Stimulated activated CD8-positive, alpha-beta memory T cell treated with anti-CD3 and anti-CD28 coated beads, Interleukin-4, amount 100 ng/mL, for 48 hours (primary cell): ENCODE measurements around the gene IER3.
A peak's percentile ranks its signal among the peaks of the same experiment; 100 is the strongest.
"Not testable (repeated sequence)": the region's sequence is repeated elsewhere in the genome, so short reads cannot be mapped to it uniquely, and the experiment has no call there.

Experiments used
- DNase-seq: peaks from one replicate; pipeline ENCODE4 v3.0.0-alpha.2; 2020

The IER3 gene

DNA sequence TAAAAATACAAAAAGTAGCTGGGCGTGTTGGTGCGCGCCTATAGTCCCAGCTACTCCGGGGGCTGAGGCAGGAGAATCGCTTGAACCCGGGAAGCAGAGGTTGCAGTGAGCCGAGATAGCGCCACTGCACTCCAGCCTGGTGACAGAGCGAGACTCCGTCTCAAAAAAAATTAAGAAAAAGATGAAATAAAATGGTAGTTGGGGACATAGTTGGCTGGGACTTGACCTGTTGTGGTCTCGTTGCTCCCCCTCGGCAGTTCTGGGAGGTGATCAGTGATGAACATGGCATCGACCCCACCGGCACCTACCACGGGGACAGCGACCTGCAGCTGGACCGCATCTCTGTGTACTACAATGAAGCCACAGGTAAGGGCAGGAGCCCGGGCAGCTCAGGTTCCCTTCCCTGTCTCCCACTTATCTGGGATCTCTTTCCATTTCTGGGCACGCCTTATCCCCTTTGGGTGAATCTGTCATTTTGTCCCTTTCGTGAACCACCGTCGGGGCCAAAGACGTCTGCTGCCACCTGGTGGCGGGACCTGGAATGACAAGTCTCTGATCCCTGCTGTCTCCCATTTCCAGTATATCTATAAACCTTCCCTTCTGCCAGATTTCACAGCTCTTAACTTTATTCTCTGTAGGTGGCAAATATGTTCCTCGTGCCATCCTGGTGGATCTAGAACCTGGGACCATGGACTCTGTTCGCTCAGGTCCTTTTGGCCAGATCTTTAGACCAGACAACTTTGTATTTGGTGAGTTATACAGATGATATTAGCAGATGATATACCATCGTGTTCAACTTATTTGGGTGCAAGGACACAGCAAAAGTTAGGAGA lies 21.9 kb downstream of the IER3 start:
- peak; percentile 93 for DNase-seq

DNA sequence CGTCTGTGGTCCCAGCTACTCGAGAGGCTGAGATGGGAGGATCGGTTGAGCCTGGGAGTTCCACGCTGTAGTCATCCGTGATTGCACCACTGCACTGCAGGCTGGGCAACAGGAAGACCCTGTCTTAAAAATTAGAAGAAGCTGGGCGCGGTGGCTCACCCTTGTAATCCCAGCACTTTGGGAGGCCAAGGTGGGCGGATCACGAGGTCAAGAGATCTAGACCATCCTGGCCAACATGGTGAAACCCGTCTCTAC lies 22.4 kb downstream of the IER3 start:
- DNase-seq = peak; percentile 54

DNA sequence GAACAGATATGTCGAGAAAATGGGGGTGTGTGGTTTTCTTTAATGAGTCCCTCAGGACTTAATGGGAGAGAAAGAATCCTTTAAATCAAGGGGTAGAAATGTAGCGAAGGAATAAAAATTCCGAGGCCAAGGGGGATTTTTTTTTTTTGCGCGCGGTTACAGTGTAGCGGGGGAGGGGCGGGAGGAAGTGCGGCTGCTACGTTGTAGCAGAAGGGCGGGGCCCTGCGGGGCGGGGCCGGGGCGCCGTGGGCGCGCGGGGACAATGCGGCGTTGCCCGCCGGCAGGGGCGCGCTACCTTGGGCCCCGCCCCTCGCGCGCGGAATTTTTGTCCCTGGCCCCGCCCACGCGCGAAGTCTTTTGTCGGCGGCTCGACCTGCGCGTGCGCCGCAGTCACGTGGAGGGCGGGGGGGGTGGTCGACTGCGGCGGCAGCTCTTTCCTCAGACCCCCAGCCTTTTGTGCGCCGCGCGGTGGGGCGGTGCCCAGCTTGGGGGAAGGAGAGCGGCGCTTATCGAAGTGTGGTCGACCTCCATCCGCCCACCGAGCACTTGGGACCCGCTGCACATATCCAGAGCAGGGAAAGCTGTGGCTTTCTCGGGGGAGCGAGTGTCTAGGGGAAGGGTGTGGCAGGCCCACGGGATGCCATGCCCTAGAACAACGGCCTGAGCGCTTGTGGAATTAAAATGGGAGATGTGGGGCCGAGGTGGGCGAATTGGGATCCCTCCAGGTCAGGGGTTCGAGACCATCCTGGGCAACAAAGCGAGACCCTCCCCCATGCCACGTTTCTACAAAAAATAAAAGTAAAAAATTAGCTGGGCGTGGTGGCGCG lies 22.9 kb downstream of the IER3 start:
- peak; percentile 97 for DNase-seq

DNA sequence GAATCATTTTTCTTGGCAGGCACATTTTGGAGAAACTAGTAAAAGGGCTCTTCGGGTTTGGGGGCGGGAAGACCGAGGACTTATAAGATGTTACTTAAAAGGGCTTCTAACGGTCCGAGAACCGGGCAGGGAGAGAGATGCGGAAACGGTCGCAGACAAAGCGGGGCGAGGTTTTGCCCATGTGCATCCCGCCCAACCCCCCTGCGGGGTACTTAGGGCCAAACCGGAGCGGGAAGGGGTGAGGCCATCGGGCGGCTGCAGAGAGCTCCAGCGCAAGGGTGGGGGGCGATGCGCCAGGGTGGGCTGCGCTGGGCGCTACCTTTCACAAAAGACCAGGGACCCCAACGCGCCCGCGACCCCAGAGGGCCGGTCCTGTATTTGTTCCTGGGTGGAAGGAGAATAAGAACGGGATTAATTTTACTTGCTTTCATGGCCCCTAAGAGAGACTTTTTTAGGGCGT lies 23.6 kb downstream of the IER3 start:
- peak; percentile 77 for DNase-seq

DNA sequence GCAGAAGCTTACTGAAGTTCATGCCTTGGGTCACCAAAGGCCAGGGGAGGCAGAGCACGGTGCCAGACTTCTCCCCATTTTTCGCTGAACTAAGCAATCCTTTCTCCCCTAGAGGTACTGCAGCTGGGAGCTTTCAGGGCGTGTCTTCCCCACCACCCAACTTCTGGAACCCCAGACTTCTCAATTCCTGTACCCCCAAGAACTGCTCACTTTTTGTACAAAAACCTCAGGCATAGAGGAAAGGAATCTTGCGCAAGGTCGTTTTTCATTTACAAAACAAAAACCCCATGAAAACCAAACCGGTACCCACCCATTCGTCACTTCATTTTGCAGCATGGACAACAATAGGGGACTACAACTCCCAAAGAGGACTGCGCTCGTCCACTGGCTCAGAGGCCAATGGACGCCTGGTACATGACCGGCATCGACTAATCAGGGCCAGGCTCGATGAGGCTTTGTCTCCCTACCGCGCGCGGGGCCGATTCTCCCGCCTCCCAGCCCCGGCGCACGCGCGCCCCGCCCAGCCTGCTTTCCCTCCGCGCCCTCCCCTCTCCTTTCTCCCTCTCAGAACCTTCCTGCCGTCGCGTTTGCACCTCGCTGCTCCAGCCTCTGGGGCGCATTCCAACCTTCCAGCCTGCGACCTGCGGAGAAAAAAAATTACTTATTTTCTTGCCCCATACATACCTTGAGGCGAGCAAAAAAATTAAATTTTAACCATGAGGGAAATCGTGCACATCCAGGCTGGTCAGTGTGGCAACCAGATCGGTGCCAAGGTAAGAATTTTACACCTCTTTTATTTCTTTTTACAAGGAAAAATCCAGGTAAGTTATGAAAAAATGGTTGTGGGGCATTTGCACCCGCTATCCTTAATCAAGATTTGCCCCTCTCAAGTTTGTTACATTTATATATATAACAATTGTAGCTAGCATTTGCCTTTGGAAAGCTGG lies 24.3 kb downstream of the IER3 start, which contains the start of gene TUBB:
Gene TUBB, plus strand, starts transcription at position 562 of the 947 bp plus-strand sequence. Its CDS starts 155 bp downstream, at position 717.
- DNase-seq = peak; percentile 97

DNA sequence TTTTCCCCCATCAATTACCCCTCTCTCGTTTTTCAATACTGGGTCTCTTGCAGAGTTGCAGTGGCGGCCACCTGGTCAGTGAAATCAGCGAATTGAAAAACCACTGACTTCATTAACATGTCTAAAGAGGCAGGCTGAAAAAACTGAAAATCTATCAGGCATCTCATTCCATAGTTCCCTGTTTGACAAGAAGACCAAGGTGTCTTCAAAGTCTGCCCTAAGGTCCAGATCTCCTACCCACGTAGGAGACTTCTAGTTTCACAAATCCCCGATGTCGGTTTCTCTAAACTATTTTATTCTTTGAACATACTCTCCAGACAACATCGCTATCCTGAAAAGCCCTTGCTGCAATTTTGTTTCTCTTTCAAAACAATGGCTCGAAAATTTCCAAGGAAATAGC lies 25.0 kb downstream of the IER3 start:
- no peak for DNase-seq

DNA sequence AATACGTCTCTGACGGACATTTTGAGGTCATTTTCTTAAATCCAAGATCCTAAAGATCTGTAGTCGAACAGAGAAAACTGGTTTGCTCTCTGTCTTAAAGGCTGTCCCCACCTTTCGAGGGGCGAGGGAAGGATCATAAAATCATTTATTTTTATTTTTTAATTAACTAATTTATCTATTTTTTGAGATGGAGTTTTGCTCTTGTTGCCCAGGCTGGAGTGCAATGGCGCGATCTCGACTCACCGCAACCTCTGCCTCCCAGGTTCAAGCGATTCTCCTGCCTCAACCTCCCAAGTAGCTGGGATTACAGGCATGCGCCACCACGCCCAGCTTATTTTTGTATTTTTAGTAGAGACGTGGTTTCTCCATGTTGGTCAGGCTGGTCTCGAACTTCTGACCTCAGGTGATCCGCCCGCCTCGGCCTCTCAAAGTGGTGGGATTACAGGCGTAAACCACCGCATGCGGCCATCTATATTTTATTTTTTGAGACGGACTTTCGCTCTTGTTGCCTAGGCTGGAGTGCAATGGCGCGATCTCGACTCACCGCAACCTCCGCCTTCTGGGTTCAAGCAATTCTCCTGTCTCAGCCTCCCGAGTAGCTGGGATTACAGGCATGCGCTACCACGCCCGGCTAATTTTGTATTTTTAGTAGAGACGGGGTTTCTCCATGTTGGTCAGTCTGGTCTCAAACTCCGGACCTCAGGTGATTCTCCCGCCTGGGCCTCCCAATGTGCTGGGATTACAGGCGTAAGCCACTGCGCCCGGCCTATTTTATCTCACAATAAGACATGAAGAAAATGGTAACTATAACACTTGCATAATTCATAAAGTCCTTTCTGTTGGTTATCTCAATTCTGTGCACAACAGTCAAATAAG lies 26.3 kb downstream of the IER3 start:
- DNase-seq = not testable (repeated sequence)

DNA sequence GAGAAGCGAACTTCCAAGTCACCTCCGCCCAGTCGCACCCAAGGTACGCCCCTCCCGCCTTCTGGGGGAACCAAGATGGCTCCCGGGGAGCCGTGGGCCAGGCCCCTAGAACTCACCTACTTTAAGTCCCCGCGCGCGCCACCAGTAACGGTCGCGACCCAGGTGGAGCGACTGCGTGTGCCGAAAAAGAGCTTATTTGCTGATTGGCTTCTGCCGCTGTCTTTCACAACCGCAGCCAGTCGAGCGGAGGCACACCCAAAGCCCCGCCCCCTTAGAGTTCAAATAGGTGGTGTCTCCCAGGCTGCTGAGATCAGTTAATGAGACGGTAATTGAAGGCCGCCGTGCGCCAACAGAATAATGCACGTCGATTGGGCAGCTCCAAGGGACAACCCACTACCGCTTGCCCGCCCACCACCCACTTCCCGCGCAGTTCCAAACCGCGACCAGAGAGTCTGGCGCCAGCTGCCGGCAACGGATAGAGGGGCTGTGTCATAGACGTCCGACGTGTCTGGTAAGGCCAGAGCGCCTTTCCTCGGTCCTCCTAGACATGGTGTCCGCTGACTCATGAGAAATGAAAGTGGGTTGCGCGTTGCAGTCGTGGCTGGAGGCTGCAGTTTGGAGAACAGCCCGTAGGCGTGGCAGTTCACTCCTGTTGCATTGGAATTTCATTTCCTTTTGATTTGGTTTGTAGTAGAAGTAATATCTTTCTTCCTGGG lies 27.1 kb downstream of the IER3 start, which contains the start of gene MDC1:
Gene MDC1, minus strand, starts transcription at position 153 of the 716 bp plus-strand sequence. CDS start 2,106 bp downstream, outside the sequence.
- DNase-seq = peak; percentile 99

DNA sequence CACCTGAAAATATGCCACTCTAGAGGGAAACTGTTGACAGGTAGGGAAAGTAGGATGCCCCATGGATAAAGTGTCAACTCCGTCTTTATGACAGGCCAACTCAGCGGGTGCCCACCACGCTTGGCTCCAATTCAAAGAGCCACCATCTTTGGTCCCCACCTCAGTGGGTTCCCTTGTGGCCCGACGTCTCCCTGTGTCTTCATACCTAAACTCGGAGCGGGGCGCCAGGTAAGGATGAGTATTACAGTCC lies 27.5 kb downstream of the IER3 start:
- DNase-seq = no peak

DNA sequence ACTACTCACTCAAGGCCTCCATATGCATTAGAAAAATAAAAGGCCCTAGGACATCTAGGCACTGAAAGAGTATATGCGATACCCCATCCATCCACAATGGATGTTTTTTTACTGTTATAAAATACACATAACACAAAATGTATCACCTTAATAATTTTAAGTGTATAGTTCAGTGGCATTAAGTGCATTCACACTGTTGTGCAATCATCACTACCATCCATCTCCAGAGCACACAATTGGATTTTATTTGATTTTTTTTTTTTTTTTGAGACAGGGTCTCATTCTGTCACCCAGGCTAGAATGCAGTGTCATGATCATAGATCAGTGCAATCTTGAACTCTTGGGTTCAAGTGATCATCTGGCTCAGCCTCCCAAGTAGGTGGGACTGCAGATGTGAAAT lies 30.1 kb downstream of the IER3 start:
- DNase-seq = no peak

DNA sequence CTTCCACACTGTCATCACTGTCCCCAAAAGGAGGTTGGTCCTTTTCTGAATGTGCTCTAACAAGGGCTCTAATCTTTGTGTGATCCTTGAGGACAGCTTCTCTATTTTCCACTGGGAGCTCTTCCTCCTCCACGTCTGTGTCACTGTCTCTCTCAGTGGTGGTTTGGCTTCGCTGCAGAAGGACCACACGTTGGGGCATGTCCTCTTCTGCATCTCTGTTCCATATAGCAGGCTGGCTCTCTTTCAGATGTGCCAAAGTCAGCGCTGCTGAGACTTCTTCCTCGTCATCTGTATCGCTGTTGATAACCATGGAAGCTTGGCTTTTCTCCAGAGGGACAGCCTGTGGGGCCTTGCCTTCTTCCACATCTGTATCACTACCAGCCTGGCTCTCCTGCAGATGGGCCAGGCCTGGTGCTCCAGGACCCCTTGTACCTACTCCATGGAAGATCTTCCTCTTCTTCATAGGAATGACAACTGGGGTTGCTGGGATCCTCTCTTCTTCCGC lies 31.9 kb downstream of the IER3 start:
- DNase-seq = no peak

DNA sequence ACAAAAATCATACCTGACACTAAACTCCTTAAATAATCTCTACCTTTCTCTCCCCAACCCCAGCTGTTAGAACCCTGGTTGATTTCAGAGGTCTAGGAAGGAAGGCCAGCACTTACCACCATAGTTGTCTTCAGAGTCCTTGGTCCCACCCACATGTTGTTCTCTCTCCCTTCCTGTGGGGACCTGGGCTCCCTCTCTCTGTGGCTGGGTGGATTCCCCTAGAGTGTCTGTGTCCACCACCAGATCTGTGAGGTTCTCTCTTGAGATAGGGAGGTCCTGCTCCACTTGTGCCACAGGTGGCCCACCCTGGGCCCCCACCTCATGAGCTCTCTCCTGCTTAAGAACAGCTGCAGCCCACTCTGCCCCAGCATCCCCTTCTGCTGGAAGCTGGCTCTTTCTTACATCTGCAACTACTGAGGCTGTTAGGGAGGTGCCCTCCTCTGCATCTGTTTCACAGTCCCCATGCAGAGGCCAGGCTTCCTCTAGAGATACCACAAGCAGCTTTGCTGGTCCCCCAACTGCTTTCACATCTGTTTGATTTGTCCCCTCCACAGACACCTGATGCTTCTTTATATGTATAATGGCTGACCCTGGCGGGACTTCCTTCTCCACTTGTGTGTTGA lies 32.5 kb downstream of the IER3 start:
- no peak for DNase-seq

DNA sequence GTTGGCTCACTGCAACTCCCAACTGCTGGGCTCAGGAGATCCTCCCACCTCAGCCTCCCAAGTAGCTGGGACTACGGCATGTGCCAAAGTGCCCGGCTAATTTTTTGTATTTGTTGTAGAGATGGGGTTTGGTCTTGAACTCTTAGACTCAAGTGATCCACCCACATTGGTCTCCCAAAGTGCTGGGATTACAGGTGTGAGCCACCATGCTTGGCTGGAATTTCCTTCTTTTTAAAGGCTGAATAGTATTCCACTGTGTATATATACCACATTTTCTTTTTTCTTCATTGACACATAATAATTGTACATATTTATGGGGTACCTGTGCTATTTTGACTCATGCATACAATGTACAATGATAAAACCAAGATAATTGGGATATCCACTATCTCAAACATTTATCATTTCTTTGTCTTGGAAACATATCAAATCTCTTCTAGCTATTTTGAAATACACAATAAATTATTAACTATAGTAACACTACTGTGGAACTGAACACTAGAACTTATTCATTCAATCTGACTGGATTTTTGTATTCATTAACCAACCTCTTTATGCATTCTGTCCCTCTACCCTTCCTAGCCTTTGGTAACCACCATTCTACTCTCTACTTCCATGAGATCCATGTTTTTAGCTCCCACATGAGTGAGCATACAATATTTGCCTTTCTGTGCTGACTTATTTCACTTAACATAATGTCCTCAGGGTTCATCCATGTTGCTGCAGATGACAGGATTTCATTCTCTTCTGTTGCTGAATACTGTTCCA lies 35.1 kb downstream of the IER3 start:
- DNase-seq = no peak

DNA sequence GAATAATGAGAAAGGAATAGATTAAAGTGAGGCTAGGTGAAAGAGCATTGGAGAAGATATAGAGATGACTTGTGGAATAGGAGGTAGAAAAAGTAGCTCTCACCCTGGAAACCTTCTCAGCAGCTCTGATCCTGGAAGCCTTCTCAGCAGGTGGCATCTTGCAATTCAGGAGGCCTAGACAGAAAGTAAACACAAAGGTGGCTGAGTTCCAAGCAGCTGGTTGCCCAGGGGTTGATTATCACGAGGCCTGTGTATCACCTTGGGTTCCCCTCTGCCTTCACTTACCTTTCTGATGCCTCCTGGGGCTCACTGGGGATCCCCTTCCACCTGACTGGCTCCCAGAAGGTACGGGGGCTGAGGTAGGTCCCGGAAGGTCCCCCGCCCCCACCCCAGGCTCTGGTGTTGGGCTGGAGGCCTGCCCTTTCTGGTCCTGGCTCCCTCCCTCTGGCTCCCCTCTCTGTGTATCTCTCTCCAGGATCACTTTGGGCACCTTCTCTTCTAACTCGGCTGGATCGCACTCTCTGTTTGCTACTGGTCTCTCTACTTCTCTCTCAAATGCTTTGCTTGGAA lies 37.0 kb downstream of the IER3 start:
- DNase-seq = no peak

DNA sequence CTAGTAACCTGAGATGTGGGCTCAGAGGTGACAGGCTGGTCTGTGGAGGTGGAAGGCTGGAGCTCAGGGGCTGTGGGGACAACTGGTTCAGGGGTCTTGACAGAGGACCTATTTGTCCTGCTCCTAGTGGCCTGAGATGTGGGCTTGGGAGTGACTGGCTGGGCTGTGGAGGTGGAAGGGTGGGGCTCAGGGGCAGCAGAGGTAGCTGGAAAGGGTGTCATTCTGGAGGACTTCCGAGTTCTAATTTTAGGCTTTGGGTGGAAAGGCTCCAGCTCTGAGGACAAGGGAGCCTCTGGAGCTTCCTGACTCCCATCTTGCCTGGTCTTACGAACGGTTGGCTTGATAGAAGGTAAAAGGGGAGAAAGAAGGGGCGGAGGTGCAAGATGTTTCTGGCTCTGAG lies 38.7 kb downstream of the IER3 start:
- DNase-seq = no peak

DNA sequence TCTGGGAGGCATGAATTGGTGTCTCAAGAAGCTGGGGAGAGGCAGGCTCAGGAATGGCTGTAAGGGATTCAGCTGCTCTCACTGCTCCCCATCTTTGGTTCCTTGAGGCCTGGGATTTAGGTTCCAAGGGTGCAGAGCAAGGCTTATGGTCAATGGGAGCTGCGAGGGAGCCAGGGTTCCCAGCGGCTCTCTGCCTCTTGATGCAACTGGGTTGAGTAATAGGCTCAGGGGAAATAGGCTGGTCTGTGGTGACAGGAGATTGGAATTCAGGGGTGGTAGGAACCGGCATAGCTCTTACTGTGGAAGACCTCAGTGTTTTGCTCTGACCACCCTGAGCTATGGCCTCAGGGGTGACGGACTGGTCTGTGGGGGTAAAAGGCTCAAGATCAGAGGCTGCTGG lies 40.5 kb downstream of the IER3 start:
- no peak for DNase-seq

DNA sequence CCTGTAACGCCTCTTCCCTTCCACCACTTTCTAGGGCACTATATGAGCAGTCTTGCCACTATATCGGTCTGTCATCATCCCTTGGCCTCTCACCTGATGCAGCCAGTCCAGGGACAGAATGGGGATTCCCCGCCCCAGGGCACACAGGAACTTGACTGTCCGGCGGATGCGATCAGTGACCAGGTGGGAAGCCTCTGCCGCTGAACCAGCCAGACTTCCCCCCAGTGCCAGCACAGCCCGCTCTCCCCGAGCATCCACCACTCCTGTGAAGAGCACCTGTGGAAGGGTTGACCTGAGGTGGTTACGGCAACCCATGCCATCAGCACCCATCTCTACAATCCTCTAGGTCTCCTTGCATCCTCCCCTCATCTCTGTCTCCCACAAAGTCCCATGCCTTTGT lies 41.3 kb downstream of the IER3 start:
- no peak for DNase-seq

DNA sequence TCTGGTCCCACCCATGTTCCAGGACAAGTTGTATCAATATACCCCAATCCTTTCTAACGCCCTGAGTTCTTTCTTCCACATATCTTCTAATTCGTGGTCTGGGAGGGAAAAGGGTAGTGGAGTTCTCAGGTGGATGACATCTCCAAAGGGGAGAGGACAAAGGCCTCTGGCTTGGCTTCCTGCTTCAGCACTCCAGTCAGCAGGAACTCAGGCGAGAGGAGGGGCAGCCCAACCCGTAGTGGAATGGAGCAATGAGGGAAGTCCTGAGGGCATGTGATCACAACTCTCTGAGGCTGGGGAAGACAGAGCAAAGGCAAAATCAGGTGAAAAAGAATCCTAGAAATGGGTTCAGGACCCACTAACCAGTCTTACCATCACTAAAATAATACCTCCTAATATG lies 44.0 kb downstream of the IER3 start:
- DNase-seq = no peak

DNA sequence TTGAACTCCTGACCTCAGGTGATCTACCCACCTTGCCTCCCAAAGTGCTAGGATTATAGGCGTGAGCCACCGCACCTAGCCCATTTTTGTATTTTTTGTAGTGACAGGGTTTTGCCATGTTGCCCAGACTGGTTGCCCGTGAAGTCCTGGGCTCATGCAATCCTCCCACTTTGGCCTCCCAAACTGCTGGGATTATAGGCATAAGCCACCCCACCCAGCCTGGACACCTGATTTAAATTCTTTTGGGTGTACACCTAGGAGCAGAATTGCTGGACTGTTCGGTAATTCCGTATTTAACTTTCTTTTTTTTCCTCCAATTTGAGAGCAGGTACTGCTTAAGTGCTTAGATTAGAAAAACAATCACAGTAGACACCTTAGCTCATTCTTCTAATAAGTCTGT lies 47.9 kb downstream of the IER3 start:
- no peak for DNase-seq
